Panc1 (cell line): ENCODE results near the gene LSM2. TPM values are rescaled to one million over a fixed set of nuclear protein-coding genes. Genes with fewer than 3 reads are reported as not detected.
A peak's percentile ranks its signal among the peaks of the same experiment; 100 is the strongest.
"Not testable (repeated sequence)": the region's sequence is repeated elsewhere in the genome, so short reads cannot be mapped to it uniquely, and the experiment has no call there.

Experiments
- ATAC-seq: fragments of 200-7000 bp; cut with Tn5 transposase; 2 replicates; pipeline ENCODE4 v1.9.1; 2020; ENCODE audit warnings: mild to moderate bottlenecking, moderate library complexity
- BruUV-seq: library from RNA; stranded (reverse); fragments of 400-500 nt; replicated peaks from 2 replicates; lab custom pipeline; 2021; lab: Mats Ljungman, UMichigan
- CTCF ChIA-PET: fragments of 300-600 bp; sonication (Branson Sonifier 250); formaldehyde crosslinking; loops from one replicate; lab custom pipeline; 2022; ENCODE audit warnings: antibody characterized with exemption; lab: Charles Lee
- POLR2A ChIA-PET: fragments of 300-600 bp; sonication (Branson Sonifier 250); formaldehyde crosslinking; loops from one replicate; lab custom pipeline; 2022; ENCODE audit warnings: antibody characterized with exemption; lab: Charles Lee
- DNase-seq: peaks from one replicate; pipeline ENCODE4 v3.0.0-alpha.2; 2010; ENCODE audit warnings: low read depth, low spot score
- H3K27ac ChIP-seq: 2 replicates; pipeline ENCODE4 v1.5.1; 2011; ENCODE audit warnings: mild to moderate bottlenecking, low read length, inconsistent platforms
- H3K27me3 ChIP-seq: fragments of 200-500 bp; sonication (Bioruptor generic); 2 replicates; pipeline ENCODE4 v1.6.0; 2014; ENCODE audit warnings: low read length, inconsistent platforms; ENCODE audit not compliant: control insufficient read depth, insufficient read depth
- H3K36me3 ChIP-seq: fragments of 200-500 bp; sonication (Bioruptor generic); 2 replicates; pipeline ENCODE4 v1.5.1; 2014; ENCODE audit warnings: inconsistent platforms, mild to moderate bottlenecking, low read length, moderate library complexity; ENCODE audit not compliant: control insufficient read depth, insufficient read depth
- H3K4me1 ChIP-seq: 2 replicates; pipeline ENCODE4 v1.5.1; 2011; ENCODE audit warnings: inconsistent platforms, mild to moderate bottlenecking, low read length, moderate library complexity; ENCODE audit not compliant: control insufficient read depth, insufficient read depth
- H3K4me3 ChIP-seq, 2 experiments: 2 replicates each; pipeline ENCODE4 v1.5.1; 2011 to 2012; ENCODE audit warnings: low read depth in 2 of 2, low read length in 2 of 2, mild to moderate bottlenecking in 2 of 2, inconsistent platforms in 1 of 2, moderate library complexity in 1 of 2
- H3K9me3 ChIP-seq: fragments of 200-500 bp; sonication (Bioruptor generic); 2 replicates; pipeline ENCODE4 v1.5.1; 2014; ENCODE audit warnings: low read depth, mild to moderate bottlenecking, inconsistent platforms, low read length, moderate library complexity; ENCODE audit not compliant: control insufficient read depth, insufficient read depth
- POLR2AphosphoS5 ChIP-seq: IDR thresholded peaks from 2 replicates; pipeline ENCODE4 v1.6.1; 2012; ENCODE audit warnings: mild to moderate bottlenecking, low read depth, low read length, moderate library complexity
- SIN3A ChIP-seq: IDR thresholded peaks from 2 replicates; pipeline ENCODE4 v1.6.1; 2012; ENCODE audit warnings: low read depth, mild to moderate bottlenecking, low read length, moderate library complexity, borderline replicate concordance; ENCODE audit not compliant: insufficient read depth
- TCF7L2 ChIP-seq: IDR thresholded peaks from 2 replicates; pipeline ENCODE4 v1.6.1; 2011; ENCODE audit warnings: mild to moderate bottlenecking, low read depth, low read length, inconsistent platforms
- in situ Hi-C: cut with HindIII; loops from 2 replicates; pipeline ENCODE4 v1.10.0; 2016; ENCODE audit warnings: low sequenced_read_pairs, low pct_unique_long_range_greater_than_20kb
- intact Hi-C: fragments of 100-400 bp; cut with micrococcal nuclease; formaldehyde crosslinking; loops from one replicate; pipeline ENCODE4 v1.10.0; 2022; ENCODE audit not compliant: unreplicated experiment
- total RNA-seq: library from RNA; stranded (reverse); gene quantifications from one replicate; pipeline ENCODE4 v1.2.1, GENCODE V29; 2021; ENCODE audit not compliant: unreplicated experiment
- TF ChIP-seq, protein P1 (sequence below): fragments of 450-650 bp; IDR thresholded peaks from 2 replicates; pipeline ENCODE4 v1.5.1; 2017; ENCODE audit warnings: mild to moderate bottlenecking
- TF ChIP-seq, protein P2 (sequence below), 2 experiments: IDR thresholded peaks; 2 replicates each; pipeline ENCODE4 v1.6.1; 2011 to 2012; ENCODE audit warnings: low read depth in 2 of 2, control low read depth in 1 of 2, low read length in 1 of 2, mild to moderate bottlenecking in 1 of 2, moderate library complexity in 1 of 2; ENCODE audit not compliant: insufficient read depth in 1 of 2

The LSM2 gene
- total RNA-seq, 1 experiment from 2014 or later: 89.7 TPM

DNA sequence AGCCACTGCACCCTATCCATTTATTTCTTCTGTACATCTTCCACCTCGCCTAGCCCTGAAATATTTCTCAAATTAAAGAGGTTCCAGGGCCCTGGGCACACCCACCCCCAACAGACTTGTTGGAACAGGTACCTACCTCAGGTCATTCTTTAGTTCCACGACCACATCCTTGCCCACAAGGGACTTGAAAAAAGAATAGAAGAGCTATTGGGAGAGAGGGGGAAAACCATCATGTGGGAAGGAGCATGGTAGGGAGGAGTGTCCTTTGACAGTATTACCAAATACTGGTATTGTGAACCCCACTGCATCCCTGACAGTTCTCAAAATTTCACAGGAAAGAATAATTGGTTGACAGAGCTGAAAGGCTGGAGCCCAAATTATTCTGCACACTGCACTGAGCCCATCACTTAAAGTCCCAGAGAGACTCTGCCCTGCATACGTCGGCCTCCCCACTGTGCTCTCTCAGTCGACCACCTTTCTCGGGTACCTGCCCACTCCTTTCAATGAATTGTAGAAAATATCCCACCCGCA, 762 bp downstream of the LSM2 start:
- Histone ChIP-seq H3K9me3 (no peaks in the 10 kb centered on the region), H3K27ac (peak overlapping the region; percentile 97), H3K4me1 (peaks cover 8% of the 10 kb centered on the region), H3K36me3 (peaks cover 5% of the 10 kb centered on the region; the same call in 1 of the 2 replicates), H3K4me3 (peak overlapping the region; percentile 85 to 99), H3K27me3 (no peaks in the 10 kb centered on the region)
- in situ Hi-C loops: no loop called here
- ATAC-seq: peak; percentile 7; the same call in 1 of the 2 replicates
- CTCF ChIA-PET: interaction anchor here (0.8 to 1.9 kb wide), 2 partner anchors 9 to 33 kb away, joined by 3 to 6 read pairs; no protein-coding TSS in a partner anchor
- POLR2A ChIA-PET: interaction anchor here (0.5 to 1.7 kb wide), 3 partner anchors 9 to 1942 kb away, joined by 3 to 13 read pairs (median 5); partner anchors contain the start of genes HSPA1A, HSPA1B and HSPA1L
- DNase-seq: no peak
- intact Hi-C loops: no loop called here
- TF ChIP-seq, protein P1, sequence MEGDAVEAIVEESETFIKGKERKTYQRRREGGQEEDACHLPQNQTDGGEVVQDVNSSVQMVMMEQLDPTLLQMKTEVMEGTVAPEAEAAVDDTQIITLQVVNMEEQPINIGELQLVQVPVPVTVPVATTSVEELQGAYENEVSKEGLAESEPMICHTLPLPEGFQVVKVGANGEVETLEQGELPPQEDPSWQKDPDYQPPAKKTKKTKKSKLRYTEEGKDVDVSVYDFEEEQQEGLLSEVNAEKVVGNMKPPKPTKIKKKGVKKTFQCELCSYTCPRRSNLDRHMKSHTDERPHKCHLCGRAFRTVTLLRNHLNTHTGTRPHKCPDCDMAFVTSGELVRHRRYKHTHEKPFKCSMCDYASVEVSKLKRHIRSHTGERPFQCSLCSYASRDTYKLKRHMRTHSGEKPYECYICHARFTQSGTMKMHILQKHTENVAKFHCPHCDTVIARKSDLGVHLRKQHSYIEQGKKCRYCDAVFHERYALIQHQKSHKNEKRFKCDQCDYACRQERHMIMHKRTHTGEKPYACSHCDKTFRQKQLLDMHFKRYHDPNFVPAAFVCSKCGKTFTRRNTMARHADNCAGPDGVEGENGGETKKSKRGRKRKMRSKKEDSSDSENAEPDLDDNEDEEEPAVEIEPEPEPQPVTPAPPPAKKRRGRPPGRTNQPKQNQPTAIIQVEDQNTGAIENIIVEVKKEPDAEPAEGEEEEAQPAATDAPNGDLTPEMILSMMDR: no peak
- TF ChIP-seq POLR2AphosphoS5: no peak
- TF ChIP-seq, protein P2, sequence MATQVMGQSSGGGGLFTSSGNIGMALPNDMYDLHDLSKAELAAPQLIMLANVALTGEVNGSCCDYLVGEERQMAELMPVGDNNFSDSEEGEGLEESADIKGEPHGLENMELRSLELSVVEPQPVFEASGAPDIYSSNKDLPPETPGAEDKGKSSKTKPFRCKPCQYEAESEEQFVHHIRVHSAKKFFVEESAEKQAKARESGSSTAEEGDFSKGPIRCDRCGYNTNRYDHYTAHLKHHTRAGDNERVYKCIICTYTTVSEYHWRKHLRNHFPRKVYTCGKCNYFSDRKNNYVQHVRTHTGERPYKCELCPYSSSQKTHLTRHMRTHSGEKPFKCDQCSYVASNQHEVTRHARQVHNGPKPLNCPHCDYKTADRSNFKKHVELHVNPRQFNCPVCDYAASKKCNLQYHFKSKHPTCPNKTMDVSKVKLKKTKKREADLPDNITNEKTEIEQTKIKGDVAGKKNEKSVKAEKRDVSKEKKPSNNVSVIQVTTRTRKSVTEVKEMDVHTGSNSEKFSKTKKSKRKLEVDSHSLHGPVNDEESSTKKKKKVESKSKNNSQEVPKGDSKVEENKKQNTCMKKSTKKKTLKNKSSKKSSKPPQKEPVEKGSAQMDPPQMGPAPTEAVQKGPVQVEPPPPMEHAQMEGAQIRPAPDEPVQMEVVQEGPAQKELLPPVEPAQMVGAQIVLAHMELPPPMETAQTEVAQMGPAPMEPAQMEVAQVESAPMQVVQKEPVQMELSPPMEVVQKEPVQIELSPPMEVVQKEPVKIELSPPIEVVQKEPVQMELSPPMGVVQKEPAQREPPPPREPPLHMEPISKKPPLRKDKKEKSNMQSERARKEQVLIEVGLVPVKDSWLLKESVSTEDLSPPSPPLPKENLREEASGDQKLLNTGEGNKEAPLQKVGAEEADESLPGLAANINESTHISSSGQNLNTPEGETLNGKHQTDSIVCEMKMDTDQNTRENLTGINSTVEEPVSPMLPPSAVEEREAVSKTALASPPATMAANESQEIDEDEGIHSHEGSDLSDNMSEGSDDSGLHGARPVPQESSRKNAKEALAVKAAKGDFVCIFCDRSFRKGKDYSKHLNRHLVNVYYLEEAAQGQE (IDR thresholded peaks at IDR 0.05; ENCODE audit: insufficient read depth in 1 of 2, low read depth in 2 of 2, low read length in 1 of 2): no peak
- no peak for TF ChIP-seq TCF7L2
- no TSS peak for BruUV-seq

DNA sequence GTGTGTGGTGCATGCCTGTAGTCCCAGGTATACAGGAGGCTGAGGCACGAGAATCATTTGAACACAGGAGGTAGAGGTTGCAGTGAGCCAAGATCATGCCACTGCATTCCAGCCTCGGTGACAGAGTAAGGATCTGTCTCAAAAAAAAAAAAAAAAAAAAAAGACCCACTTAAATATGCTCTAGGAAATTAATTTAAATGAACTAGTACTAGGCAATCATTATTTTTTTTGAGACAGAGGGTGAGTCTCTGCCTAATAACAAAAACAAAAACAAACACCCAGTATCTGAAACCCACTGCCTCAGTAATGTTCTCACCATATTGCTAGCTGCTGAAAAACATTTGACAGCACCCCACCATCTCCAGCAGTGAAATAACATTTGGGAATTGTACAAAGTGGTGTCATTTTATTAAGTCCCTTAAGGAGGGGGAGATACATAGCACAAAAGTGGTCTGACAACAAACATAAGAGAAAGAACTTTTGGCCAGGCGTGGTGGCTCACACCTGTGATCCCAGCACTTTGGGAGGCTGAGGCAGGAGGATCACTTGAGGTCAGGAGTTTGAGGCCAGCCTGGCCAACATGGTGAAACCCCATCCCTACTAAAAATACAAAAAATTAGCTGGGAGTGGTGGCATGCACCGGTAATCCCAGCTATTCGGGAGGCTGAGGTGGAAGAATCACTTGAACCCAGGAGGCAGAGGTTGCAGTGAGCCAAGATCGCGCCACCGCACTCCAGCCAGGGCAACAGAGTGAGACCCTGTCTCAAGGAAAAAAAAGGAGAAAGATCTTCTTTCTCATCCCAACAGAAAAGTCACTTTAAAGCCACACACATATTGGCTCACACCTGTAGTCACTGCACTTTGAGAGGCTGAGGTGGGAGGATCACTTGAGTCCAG, 5.5 kb downstream of the LSM2 start:
- H3K27ac ChIP-seq, H3K36me3 ChIP-seq, intact Hi-C loops, H3K9me3 ChIP-seq, H3K4me1 ChIP-seq, CTCF ChIA-PET, ATAC-seq, BruUV-seq, DNase-seq, H3K4me3 ChIP-seq, in situ Hi-C loops, H3K27me3 ChIP-seq: not testable (repeated sequence)
- POLR2A ChIA-PET: interaction anchor here (0.6 kb wide), 2 partner anchors 19 to 20 kb away, joined by 3 read pairs; no protein-coding TSS in a partner anchor

DNA sequence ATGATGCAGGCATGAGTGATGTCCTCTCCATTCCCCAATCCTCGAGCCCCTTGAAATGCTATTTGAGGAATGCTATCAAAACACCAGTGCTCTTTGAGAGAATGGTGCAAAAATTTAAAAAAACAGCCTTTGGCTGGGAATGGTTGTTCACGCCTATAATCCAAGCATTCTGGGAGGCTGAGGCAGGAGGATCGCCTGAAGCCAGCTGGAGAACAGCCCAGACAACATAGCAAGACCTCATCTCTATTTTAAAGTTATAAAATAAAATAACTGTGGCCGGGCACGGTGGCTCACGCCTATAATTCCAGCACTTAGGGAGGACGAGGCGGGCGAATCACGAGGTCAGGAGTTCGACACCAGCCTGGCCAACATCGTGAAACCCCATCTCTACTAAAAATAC, 7.0 kb downstream of the LSM2 start:
- POLR2A ChIA-PET: no interaction called here
- Histone ChIP-seq H3K27ac (no peak overlapping the region), H3K27me3 (no peaks in the 10 kb centered on the region), H3K36me3 (no peaks in the 10 kb centered on the region; the same call in 1 of the 2 replicates), H3K4me1 (peaks cover 5% of the 10 kb centered on the region; the same call in 1 of the 2 replicates), H3K4me3 (no peak overlapping the region), H3K9me3 (no peaks in the 10 kb centered on the region)
- intact Hi-C loops (no loop called here), in situ Hi-C loops (no loop called here)
- TF ChIP-seq, protein P1: no peak
- TF ChIP-seq POLR2AphosphoS5: no peak
- TF ChIP-seq SIN3A: no peak
- TF ChIP-seq, protein P2 (IDR thresholded peaks at IDR 0.05; ENCODE audit: insufficient read depth in 1 of 2, low read depth in 2 of 2, low read length in 1 of 2): no peak
- no peak for TF ChIP-seq TCF7L2
- no peak for DNase-seq
- BruUV-seq: no TSS peak
- no peak for ATAC-seq
- CTCF ChIA-PET: no interaction called here
